B cell (primary cell): ENCODE results near the gene DOHH.

Experiments used
- EZH2 ChIP-seq: IDR thresholded peaks from 2 replicates; pipeline ENCODE4 v1.6.1; 2012; ENCODE audit warnings: borderline replicate concordance, low read depth, mild to moderate bottlenecking, moderate library complexity, low read length; ENCODE audit not compliant: insufficient read depth, poor library complexity, severe bottlenecking
- TF ChIP-seq, protein P1 (sequence below): fragments of 200-600 bp; IDR thresholded peaks from one replicate; pipeline ENCODE4 v1.8.0; 2022; ENCODE audit warnings: antibody characterized with exemption, mild to moderate bottlenecking

DNA sequence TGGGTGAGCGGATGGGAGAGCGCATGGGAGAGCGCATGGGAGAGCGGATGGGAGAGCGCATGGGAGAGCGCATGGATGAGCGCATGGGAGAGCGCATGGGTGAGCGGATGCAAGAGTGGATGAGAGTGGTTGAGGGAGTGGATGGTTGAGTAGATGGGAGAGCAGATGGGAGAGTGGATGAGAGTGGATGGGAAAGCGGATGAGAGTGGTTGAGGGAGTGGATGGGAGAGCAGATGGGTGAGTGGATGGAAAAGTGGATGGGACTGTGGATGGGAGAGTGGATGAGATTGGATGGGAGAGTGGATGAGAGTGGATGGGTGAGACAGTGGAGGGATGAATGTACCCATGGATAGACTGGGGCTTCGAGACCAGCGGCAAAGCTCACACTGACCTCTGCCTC is 29.9 kb upstream of the DOHH start:
- TF ChIP-seq, protein P1, sequence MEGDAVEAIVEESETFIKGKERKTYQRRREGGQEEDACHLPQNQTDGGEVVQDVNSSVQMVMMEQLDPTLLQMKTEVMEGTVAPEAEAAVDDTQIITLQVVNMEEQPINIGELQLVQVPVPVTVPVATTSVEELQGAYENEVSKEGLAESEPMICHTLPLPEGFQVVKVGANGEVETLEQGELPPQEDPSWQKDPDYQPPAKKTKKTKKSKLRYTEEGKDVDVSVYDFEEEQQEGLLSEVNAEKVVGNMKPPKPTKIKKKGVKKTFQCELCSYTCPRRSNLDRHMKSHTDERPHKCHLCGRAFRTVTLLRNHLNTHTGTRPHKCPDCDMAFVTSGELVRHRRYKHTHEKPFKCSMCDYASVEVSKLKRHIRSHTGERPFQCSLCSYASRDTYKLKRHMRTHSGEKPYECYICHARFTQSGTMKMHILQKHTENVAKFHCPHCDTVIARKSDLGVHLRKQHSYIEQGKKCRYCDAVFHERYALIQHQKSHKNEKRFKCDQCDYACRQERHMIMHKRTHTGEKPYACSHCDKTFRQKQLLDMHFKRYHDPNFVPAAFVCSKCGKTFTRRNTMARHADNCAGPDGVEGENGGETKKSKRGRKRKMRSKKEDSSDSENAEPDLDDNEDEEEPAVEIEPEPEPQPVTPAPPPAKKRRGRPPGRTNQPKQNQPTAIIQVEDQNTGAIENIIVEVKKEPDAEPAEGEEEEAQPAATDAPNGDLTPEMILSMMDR, result no peak
- TF ChIP-seq EZH2, result no peak
